HT1080 (cell line): ENCODE results near the gene HDDC3. TPM values are rescaled to one million over a fixed set of nuclear protein-coding genes. Genes with fewer than 3 reads are reported as not detected.

Experiments used
- DNase-seq: peaks from one replicate; pipeline ENCODE4 v3.0.0-alpha.2; 2015; ENCODE audit warnings: low read depth
- total RNA-seq: library from RNA; depleted of rRNA; stranded (reverse); fragments of >200 nt; shearing (Covaris generic); gene quantifications from 2 replicates; pipeline ENCODE4 v1.2.3, GENCODE V29; 2014

Gene HDDC3
- total RNA-seq, 1 experiment from 2014 or later, result 30.3 TPM

DNA sequence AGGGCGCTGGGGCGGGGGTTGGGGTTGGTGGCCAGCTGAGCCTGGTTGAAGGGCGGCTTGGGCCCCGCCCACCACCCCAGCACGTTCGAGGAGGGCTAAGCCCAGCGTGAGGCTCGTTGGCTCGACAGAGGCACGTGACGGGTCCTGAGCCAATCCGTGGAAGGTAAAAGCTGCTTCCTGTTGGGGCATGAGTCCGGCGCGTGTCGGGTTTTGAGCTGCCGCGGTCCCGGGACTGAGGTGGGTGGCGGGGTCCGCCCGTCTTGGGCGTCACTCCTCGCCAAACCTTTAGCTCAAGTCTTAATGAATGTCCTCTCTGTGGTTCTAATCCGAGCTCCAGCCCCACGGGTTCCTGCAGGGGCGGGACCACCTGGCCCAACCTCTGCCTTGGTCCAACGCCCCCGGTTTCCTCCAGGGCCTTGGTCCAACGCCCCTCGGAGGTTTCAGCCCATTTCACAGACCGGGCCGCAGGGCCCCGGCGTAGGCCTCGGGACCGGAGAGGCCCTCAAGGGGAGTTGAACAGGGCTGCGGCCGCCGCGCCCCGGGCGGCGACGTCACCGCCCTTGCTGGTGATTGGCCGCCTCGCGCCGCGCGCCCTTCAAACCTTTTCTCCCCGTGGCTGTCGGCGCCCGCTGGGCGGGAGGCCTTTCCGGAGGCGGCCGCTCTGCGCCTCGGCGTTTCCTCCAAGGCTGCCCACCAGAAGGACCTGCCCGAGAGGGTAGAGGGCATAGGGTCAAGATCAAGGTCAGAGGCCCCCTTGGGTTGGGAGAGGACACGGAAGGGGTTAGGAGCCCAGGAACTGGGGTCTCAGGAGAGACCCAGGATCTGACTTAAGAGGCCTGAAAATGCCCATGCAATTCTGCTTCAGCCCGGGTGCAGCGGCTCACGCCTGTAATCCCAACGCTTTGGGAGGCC, 22.6 kb upstream of the HDDC3 start, which contains the start of gene RCCD1:
TSS of gene RCCD1 (plus strand) at position 173 of the 912 bp plus-strand sequence. CDS start 1,851 bp downstream, outside the sequence.
- DNase-seq, result peak; percentile 85

DNA sequence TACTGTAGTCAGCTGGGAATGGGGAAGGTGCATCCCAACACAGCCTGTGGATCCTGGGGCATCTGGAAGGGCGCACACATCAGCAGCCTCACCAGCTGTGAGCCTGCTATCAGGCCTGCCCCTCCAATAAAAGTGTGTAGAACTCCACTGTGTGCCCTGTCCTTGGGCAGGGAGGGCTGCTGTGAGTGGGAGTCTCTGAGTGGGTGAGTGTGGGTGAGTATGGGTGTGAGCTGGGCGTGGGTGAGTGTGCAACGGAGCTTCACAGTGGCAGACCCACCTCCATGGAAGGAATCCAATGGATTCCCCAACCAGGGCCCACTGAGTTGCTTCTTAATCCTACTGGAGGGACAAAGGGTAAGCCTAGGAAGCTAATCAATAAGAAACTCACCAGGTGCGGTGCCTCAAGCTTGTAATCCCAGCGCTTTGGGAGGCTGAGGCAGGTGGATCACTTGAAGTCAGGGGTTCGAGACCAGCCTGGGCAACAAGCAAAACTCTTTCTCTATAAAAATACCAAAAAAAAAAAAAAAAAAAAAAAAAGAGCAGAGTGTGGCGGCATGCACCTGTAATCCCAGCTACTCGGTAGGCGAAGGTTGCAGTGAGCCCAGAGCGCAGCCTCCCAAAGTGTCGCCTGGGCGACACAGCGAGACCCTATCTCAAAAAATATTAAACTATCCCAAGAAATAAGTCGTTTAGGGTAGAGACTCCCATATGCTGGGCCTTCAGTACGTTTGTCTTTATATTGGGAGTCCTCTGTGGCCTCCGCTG, 21.8 kb upstream of the HDDC3 start:
- DNase-seq, result no peak

DNA sequence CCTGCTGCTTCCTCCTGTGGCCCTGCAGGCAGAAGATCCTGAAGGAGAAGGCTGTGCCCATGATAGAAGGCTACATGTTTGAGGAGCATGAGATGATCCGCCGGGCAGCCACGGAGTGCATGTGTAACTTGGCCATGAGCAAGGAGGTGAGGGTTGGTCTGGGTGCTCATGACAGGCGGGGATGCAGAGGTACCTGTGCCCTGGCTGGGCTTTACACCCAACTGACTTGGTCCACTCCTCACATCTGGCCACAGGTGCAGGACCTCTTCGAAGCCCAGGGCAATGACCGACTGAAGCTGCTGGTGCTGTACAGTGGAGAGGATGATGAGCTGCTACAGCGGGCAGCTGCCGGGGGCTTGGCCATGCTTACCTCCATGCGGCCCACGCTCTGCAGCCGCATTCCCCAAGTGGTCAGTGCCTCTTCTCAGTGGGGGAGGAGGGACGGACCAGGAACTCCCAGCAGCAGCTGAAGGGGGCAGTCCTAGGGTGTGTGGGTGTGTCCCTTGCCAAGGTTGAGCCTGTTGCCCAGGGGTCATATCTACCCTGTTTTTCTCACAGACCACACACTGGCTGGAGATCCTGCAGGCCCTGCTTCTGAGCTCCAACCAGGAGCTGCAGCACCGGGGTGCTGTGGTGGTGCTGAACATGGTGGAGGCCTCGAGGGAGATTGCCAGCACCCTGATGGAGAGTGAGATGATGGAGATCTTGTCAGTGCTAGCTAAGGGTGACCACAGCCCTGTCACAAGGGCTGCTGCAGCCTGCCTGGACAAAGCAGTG, 20.7 kb upstream of the HDDC3 start:
- DNase-seq, result no peak

DNA sequence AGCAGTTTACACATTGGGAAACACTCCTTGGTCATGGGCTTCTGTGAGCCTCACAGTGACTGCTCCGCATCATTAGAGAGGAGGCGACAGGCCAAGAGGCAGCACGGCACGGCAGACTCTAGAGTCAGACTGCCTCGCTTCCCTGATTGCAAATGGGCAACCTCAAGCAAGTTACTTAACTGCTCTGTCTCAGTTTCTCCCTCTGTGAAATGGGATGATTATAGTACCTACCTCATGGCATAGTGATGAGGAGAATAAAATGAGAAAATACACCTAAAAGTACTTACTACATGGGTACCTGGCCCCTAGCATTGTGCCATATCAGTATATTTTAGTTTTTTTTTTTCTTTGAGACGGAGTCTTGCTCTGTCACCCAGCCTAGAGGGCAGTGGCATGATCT, 18.3 kb upstream of the HDDC3 start:
- no peak for DNase-seq

DNA sequence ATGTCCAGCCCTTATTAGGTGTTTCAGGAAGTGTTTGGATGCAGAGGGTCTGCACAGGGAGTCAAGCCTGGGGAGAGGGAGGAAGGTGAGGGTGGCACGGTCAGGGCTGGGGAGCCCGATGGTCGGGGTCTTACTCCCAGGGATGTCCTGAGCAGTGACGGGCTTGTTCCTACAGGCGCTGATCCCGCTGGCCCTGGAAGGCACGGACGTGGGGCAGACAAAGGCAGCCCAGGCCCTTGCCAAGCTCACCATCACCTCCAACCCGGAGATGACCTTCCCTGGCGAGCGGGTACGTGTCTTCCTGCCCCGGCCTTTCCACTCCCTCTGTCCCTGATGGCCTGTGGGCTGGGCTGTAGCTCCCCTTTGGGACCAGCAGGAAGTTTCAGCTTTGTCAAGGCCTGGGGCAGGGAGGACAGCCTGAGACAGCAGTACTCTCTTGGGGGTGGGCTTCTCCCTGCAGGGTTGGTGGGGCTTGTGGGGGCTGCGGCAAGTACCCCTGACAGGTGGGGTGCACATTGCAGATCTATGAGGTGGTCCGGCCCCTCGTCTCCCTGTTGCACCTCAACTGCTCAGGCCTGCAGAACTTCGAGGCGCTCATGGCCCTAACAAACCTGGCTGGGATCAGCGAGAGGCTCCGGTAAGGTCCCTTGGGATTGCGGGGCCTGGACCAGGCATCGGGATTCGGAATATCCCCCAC, 17.8 kb upstream of the HDDC3 start:
- DNase-seq, result no peak

DNA sequence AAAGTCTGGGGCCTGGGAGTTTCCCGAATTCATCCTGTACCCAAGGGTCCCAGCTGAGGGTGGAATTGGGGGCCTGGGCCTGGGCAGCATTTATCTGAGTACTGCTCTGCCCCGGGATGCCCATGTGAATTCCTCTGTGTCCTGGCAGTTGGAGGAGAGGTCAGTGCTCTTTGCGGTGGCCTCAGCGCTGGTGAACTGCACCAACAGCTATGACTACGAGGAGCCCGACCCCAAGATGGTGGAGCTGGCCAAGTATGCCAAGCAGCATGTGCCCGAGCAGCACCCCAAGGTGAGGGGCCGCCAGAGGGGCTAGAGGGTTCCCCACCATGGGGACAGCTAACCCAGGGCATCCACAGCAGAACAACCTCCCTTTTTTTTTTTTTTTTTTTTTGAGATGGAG, 16.2 kb upstream of the HDDC3 start:
- DNase-seq, result no peak

DNA sequence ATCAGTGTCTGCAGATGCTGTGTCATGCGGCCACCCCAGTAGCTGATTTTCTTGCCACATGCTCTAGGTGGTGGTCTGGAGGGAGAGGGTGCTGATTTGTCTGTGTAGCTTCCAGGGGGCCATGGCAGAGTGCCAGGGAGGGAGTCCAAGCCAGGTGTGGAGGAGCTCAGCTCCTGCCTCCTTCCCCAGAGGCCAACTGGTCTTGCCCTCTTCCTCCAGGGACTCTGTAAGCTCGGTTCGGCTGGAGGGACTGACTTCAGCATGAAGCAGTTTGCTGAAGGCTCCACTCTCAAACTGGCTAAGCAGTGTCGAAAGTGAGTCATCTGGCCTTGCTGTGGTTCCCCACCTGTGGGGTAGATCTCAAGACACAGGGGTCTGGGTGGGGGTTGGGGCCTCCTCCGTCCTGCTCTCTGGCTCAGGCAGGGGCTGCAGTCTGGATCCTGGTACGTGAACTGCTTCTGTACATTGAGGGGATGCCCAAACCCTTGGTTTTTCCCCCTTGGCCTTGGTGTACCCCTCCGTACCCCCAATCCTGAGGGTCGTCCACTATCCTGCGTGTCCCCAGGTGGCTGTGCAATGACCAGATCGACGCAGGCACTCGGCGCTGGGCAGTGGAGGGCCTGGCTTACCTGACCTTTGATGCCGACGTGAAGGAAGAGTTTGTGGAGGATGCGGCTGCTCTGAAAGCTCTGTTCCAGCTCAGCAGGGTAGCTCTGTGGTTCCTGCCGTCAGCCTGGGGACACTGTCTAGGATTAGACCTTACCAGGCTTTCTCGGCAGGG, 15.4 kb upstream of the HDDC3 start:
- DNase-seq, result no peak

DNA sequence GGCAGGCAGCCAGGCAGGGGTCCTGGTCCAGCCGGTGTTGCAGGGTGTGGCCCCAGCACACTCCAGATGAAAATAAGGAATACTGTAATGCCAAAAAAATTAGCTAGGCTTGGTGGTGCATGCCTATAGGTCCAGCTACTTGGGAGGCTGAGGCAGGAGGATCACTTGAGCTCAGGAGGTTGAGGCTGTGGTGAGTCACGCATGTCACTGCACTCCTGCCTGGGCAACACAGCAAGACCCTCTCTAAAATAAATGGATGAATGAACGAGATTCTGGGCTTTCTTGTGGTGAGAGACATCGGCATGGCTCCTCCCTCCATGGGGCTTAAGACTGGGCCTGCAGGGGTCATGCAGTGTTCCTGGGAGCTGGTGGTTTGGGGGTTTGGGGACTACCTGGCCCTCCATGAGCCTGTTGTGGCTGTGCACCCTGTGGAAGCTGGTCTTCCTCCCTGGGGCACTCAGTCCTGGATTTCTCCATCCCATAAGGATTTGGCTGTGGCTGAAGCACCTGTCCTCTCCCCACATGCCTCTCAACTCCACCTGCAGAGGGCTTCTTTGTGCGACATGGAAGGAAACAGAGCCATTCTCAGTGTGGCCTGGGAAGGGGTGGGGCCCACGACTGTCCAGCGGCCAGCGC, 14.7 kb upstream of the HDDC3 start:
- DNase-seq, result no peak

DNA sequence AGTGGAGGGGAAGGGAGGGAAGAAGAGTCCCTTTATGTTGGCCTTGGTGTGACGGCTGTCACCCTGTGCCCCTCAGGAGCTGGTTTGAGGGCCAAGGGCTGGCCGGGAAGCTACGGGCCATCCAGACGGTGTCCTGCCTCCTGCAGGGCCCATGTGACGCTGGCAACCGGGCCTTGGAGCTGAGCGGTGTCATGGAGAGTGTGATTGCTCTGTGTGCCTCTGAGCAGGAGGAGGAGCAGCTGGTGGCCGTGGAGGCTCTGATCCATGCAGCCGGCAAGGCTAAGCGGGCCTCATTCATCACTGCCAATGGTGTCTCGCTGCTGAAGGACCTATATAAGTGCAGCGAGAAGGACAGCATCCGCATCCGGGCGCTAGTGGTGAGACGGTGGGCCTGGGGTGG, 14.2 kb upstream of the HDDC3 start:
- no peak for DNase-seq

DNA sequence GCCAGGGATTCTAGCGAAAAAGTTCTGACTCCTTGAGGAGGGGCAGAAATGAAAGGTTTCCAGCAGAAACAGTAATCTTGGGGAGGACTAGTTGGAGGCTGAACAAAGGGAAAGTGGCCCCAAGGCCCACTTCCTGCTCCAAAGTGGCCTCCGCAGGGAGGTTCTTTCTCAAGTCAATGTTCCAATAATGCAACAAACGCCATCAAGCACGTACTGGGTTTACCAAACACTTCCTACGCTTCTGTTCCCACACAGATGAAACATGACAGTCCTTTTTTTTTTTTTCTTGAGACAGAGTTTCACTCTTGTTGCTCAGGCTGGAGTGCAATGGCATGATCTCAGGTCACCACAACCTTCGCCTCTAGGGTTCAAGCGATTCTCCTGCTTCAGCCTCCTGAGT, 12.7 kb upstream of the HDDC3 start:
- DNase-seq, result no peak

DNA sequence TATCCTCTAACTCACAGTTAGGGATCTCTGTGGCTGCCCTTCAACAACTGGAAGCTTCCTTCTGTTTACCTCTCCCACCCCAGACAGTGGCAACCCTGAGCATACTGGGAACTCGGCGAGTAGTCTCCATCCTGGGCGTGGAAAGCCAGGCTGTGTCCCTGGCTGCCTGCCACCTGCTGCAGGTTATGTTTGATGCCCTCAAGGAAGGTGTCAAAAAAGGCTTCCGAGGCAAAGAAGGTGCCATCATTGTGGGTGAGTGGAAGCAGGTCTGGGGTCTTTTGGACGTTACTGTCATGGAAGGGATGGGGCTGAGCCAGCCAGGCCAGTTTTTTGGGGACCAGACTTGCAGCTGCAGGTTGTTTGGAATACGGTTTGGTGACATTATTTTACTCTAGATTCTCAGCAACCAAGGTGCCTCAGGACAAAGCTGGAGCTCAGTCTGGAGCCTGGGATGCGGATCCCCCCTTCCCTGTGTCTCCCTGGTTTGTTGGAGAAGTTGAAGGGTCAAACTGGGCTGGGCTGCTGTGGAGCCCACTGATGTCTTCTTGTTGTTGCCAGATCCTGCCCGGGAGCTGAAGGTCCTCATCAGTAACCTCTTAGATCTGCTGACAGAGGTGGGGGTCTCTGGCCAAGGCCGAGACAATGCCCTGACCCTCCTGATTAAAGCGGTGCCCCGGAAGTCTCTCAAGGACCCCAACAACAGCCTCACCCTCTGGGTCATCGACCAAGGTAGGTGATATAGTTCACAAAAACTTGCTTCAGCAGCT, 10.2 kb upstream of the HDDC3 start:
- no peak for DNase-seq

DNA sequence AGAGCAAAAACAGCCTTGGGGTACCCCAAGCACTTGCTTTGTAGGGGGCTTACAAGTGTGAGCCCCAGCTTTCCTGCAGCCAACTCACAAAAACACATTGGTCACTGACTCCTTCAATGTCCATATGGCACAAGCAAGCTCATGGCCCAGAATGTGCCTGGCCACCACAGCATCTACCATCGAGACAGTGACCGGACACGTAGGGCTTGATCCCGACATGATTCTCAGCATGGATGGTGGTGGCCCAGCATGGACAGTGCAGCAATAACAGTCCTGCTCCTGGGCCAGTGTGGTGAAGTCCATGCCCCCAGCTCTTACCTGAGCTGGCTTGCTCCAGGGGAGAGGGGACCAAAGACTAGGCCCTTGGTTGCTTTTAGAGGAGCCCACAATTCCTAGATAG, 8.7 kb upstream of the HDDC3 start:
- DNase-seq, result no peak

DNA sequence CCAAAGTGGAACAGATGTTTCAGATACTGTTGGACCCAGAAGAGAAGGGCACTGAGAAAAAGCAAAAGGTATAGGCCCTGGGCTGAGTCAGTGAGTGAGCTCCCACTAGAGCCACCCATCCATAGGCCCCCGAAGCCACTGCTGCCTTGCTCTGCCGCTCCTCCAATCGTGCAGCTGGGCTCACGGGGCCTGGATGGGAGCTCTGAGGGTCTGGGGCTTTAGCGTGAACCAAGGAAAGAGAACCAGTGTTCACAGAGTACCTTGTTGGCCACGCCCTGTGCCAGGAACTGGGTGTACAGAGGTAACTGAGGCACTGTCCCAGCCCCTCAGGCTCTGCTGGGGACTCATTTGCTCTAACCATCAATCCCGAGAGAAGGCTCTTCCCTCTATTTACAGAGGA, 7.4 kb upstream of the HDDC3 start:
- DNase-seq, result no peak

DNA sequence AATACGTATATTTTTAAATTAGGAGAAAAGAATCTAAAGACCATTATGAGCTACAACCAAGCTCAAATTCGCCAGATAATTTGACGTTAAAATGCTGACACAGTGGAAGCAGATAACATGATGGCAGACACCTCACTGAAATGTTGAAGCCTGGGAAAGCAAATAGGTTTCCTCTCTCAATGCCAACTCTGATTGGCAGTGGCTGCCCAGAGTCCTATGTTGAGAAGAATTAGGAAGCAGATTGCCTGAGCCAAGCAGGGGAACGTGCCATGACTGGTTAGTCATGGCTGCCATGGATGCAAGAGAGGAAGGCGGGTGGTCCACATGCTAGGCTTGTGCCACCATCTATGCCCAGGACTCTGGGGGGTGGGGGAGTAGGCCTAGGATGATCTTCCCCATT, 5.9 kb upstream of the HDDC3 start:
- DNase-seq, result no peak

DNA sequence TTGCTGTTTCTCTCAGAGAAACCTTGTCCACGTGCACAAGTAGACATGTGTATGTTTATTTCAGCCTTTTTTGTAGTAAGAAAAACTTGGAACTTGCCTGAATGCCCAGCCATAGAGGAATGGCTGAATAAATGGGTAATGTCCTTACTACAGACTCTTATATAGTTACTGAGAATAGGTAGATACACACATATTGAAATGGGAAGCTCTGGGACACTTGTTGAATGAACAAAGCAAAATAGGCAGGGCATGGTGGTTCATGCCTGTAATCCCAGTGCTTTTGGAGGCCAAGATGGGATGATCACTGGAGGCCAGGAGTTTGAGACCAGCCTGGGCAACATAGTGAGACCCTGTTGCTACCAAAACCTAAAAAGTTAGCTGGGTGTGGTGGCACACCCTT, 4.5 kb upstream of the HDDC3 start:
- no peak for DNase-seq

DNA sequence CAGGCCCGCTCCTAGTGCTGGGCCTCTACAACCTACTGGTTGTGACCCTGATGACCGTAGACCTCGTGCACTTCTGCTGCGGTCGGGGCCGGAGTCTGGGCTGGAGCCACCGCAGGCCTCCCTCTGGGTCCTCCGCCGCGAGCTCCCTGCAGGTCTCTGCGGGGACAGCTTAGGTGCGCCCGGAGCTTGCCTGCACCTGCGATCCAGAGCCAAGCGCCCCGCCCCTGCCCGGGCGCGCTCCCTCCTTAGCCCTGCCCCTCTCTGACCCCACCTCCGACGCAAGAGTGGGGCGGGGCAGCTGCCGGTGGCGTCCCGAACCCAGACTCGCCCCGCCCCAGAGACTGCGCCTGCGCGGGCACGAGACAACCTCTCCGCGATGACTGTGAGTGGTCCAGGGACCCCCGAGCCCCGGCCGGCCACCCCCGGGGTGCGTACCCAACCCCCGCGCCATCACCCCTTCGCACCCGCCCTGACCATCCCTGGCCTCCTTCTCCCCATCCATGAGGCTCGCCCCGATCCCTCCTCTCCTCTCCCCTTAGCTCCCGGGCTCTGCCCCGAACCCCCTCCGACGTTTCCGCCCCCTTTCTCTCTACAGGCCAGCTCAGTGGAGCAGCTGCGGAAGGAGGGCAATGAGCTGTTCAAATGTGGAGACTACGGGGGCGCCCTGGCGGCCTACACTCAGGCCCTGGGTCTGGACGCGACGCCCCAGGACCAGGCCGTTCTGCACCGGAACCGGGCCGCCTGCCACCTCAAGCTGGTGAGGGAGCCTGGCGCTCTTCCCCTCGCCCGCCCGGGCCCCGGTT, 2.8 kb upstream of the HDDC3 start, which contains the start of gene UNC45A:
TSS of gene UNC45A (plus strand) at position 337 of the 803 bp plus-strand sequence. CDS start at position 377, 40 bp downstream.
- DNase-seq, result peak; percentile 82

DNA sequence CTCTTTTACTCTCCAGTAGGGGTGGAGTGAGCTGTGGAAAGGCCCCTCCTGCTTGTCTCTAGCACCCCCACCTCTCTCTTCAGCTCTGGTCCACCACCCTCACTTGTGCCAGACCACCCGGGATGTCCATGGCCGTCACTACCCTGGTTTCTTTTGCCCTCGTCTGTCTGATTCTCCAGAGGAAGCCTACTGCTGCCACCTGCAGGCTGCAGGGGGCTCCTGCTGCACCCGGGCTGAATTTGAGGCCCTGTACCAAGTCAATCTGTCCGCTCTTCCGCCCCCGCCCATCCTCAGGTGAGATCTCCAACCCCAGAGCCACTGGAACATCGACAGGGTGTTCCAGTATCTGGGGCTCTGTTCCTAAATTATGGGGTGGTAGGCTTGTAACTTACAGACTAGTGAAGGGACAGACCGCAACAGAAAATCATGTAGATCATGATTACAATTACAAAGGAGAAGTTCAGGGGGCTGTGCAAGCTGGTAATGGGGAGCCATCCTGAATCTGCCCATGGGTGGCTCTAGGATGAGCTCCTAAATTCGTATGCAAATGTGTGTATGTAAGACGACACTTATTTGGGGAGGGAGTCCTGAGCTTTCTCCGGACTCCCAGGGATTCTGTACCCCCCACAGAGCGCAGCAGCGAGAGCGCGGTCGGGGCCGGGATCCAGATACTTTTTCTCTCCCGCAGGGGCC, 2.1 kb upstream of the HDDC3 start:
- peak; percentile 76 for DNase-seq
